HG03039 (cell line): ENCODE results near the gene KCNT2.

Source experiments
- ATAC-seq: cut with Tn5 transposase; IDR thresholded peaks from one replicate; pipeline ENCODE4 v1.9.1; 2021; ENCODE audit warnings: mild to moderate bottlenecking, moderate library complexity; ENCODE audit not compliant: unreplicated experiment

The KCNT2 gene

DNA sequence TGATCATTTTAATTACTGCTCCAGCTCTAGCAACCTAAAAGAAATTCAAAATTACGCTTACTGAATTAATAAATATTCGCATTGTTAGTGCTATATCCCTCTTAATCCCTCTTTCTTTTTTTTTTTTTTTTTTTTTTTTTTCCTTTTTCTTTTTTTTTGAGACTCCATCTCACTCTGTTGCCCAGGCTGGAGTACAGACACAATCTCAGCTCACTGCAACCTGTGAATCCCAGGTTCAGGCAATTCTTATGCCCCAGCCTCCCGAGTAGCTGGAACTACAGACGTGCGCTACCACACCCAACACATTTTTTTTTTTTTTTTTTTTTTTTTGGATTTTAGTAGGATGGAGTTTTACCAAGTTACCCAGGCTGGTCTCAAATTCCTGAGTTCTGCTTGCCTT lies 157.1 kb downstream of the KCNT2 start:
- no peak for ATAC-seq

GRCh38 chr1:196450143-196451095 lies 157.8 kb downstream of the KCNT2 start:
- no peak for ATAC-seq

DNA sequence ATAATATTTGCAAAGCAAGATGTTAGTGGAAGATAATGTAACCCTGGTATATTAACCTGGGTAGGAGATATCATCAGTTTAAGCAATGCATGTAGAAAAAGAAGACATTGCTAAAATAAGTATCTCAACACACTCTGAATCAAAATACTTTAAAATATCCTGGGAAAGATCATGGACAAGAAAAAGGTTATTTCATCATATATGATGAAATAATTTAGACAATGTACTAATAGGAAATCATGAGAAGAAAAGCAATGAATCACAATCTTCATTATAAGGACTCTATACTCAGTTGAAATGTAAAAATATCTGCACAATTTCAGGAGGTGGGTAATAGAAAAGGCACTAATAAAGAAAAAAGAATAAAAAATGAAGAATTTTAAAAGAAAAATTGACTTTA lies 158.8 kb downstream of the KCNT2 start:
- no peak for ATAC-seq

DNA sequence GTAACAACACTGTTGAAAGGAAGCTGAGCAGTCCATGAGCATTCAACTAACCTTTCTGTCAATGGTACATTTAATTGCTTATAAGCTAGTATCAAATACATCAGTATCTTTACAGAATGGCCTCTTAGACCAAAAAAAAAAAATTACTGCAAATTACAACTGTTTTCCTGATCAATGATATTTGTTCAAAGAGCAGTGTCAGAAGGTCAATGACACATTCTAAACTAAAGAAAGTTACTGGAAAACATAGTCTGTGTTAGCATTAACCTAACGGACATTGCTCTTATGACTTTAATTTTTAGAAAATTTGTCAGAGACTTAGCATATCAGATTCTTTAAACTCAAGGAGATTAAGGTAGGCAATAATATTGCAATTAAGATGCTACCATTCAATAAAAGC lies 162.5 kb downstream of the KCNT2 start:
- ATAC-seq, result no peak

DNA sequence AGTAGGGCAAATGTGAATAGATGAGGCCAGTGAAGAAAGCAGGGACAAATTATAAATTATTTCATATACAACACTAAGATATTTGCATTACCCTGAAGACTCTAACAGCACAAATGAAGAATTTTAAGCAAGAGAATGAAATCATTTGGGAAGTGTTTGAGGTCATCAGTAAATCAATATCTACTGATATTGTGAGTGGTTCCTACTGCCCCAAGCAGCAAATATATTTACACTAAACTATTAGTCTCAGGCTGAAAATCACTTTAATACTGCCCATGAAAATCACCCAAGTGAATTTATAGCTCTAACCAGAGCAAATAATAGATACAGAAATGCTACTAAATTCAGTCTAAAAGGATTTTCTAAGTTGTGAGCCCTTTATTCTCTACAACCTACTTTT lies 163.6 kb downstream of the KCNT2 start:
- ATAC-seq, result no peak

- ATAC-seq, result no peak
Measured at GRCh38 chr1:196442366-196442765, 165.9 kb downstream of the KCNT2 start.

- ATAC-seq, result no peak
Measured at GRCh38 chr1:196440711-196441110, 167.5 kb downstream of the KCNT2 start.

DNA sequence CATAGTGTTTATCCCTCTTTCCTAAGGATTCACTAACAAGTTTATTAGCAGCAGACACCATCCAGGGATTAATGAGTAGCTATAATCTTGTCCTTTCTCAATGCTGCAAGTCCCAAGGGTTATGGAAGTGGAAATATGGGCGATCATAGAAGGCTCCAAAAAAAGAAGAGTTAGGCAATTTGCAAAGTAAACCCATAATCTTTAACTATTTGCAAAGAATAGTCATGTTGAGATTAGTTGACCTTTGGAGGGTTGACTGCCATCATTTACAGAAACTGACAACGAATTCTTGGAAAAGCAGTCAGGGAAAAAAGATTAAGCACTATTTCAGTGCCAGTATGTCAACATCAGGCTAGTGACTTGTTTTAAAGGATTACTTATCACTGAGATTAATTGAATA lies 169.9 kb downstream of the KCNT2 start:
- ATAC-seq, result no peak

DNA sequence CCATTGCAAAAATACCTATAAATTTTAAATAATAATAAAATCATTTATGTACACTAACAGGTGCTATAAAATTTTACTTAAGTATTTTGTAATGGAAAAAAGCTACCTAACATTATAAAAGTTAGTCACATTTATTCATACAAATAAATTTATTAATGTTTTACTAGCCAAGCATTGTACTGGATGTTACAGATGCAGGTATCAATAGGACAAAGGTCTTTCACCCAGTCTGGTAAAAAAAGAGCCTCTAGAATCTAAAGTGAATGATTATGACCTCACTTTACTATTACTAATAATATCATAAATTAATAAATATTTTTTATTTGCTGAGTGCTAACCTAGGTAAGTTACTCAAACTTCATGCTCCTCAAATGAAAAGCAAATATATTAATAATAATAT lies 170.6 kb downstream of the KCNT2 start:
- ATAC-seq, result no peak

DNA sequence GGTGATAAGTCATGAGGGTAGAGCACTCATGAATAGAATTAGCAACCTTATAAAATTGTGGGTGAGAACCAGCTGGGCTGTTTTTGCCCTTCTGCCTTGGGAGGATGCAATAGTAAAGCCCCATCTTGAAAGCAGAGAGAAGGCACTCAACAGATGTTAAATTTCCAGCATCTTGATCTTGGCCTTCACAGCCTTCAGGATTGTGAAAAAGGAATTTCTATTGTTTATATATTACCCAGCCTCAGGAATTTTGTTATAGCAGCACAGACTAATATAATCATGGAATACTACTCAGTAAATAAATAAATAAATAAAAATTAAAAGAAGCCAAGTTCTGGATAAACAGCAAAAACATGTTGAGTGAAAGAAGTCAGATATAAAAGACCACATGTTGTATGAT lies 175.2 kb downstream of the KCNT2 start:
- no peak for ATAC-seq

DNA sequence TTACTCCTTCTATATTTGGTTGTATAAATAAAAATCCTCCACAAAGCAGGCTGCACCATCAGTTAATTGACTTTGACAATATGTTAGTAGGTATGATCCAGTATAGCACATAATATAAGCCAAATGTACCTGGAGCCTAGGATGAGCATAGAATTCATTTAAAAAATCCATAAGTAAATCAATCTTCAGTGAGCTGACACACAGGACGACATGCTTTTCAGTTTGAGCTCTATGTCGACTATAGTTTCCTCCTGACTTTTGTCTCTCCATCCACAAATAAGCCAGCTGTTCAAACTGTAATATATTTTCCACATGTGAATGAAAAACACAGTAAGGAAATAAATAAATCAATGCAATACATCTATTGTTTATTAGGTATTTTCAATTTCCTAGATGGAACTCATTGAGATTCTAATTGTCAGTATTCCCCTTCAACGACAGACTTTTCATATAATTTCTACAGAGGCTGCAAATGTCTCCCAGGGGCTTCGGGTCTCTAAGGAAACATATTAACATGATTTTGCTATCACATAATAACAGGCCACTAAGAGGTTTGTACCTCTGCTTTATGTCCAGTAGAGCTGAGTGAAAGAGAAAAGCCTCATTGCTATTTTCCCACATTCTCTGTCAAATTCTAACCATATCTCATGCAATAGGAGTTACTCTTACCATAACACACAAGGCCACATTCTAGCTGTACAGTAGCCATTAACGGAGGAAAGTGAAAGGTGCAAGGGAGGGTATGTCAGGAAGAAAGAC lies 180.1 kb downstream of the KCNT2 start:
- no peak for ATAC-seq

GRCh38 chr1:196425513-196425912 lies 182.7 kb downstream of the KCNT2 start:
- no peak for ATAC-seq

GRCh38 chr1:196423612-196424011 lies 184.6 kb downstream of the KCNT2 start:
- ATAC-seq, result no peak

DNA sequence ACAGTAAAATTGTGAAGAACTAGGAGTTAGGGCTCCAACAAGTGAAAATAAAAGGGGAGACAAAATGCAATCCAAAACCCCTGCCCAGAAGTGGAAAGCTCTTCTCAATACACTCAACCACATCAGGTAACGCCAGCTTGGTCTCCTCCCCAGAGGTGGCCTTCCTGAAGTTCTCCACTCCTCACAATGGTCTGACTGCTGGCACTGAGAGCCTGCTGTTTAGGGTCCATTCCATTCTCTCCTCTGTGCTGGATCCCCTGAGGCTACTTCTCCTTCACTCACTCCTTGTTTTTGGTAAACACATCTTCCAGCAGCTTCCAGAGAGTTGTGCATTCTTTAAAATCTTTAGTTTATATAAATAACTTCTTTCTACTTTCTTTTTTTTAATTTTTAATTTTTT lies 189.5 kb downstream of the KCNT2 start:
- no peak for ATAC-seq

DNA sequence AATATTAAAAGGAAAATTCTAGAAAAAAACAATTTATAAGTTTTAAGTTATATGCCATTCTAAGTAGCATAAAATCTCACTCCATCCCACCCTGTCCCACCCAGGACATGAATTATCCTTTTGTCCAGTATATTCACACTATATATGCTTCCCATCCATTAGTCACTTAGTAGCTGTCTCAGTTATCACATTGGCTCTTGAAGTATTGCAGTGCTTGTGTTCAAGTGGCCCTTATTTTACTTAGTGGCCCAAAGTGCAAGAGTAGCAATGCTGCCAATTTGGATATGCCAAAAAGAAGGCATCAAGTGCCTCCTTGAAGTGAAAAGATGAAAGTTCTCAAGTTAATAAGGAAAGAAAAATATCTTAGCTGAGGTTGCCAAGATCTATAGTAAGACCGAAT lies 192.3 kb downstream of the KCNT2 start:
- no peak for ATAC-seq

GRCh38 chr1:196412326-196412725 lies 195.9 kb downstream of the KCNT2 start:
- no peak for ATAC-seq

GRCh38 chr1:196410768-196411167 lies 197.5 kb downstream of the KCNT2 start:
- ATAC-seq, result no peak

GRCh38 chr1:196409586-196409985 lies 198.7 kb downstream of the KCNT2 start:
- no peak for ATAC-seq

GRCh38 chr1:196407358-196408051 lies 200.7 kb downstream of the KCNT2 start:
- no peak for ATAC-seq

DNA sequence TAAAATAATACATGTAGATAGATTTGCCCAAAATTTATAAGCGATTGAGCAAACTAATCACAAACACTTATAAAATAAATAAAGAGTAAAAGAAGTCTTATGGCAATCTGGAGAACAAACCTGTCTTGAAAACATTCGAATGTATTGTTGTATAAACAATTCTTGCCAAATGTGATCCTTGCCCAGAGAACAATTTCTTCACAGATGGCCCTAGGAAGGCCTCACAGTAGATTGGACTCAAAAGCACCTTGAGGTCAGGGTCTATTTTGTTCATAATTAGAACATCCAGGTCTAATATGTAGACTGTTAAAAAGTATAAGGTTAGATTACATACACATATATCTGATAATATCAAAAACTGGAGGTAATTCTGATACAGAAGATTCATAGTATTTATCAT lies 202.4 kb downstream of the KCNT2 start:
- no peak for ATAC-seq
